Globus pallidus (tissue), 1 donor: ENCODE results near the gene RHOH.

Source experiments
- DNase-seq: peaks from one replicate; pipeline ENCODE4 v3.0.0-alpha.2; 2015; ENCODE audit warnings: low spot score

Gene RHOH

DNA sequence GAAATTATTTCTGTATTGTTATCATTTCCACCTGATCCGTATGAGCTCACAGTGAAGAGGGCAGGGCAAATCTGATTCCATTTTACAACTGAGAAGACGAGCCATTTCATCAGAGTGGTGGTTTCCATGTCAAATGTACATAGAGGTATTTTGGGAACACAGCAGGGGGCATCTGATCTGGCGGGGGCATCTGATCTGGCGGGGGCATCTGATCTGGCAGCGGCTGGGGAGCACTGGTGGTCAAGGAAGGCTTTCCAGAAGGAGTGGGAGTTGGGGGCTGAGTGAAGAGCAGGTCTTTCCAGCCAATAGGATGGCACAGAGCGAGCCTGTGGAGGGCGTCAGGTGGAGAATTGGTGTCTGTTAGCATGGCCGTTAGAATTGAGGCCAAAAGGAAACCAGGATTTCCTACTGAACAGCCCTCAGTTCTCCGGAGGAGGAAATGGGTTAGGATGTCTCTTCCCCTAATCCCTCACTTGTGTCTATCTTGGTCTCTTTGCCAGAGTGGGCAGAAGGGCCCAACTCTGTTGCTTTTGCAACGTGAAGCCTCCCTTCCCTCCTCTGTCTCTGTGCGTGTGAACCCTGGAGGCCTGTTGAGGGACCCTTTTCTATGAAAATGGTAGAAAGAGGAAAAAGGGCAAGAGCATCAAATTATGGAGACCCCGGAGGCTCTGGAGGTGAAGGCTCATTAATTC is 41.3 kb downstream of the RHOH start:
- no peak for DNase-seq

DNA sequence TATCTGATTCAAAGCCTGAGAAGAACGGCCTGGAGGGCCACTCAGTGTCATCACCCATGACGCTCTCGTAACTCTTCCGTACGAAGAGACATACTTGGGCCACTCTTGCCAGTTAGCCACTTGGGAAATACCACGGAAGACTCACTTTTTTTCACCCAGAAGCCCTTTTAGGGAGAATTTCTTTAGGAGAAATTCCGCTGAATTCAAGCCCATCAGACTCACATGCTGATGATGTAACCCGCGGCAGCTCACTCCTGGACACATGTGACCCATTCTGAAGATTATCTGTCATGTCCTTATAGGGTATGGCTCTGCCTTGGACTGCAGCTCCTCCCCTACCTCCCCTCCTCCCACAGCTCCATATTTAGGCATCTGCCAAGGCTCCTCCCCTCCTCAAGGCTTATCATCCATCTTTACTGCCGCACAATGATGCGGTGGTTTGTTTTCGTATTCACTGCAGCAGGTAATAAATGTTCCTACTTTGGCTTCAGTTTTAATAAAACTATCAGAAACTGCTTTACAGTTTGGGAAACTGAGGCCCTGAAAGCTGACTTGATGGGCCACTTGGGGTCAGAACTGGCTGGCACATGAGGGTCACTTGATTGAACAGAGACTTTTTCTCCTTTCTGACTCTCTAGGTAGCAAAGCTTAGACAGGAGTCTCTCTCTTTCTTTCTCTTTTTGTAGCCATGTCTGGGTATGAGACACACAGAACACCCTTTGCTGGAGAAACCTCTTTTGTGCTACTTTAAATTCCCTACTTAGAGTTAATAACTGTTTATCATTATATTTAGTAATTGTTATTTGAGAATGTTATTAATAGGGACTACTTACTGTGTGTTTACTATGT is 42.1 kb downstream of the RHOH start:
- no peak for DNase-seq

DNA sequence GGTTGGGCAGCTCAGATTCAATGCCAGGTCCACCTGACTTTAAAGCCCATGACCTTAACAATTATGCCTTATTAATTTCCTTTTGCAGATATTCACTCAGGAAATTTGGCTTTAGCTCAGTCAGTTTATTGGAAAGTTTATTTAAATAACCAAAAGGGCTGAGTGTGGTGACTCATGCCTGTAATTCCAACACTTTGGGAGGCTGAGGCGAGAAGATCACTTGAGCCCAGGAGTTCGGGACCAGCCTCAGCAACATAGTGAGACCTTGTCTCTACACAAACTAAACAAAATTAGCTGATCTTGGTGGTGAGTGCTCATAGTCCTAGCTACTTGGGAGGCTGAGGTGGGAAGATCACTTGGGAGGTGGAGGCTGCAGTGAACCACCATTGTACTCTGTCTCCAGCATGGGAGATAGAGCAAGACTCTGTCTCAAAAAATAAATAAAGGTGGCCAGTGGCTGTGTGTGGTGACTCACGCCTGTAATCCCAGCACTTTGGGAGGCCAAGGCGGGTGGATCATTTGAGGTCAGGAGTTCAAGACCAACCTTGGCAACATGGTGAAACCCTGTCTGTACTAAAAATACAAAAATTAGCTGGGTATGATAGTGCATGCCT is 43.3 kb downstream of the RHOH start:
- DNase-seq, result no peak

DNA sequence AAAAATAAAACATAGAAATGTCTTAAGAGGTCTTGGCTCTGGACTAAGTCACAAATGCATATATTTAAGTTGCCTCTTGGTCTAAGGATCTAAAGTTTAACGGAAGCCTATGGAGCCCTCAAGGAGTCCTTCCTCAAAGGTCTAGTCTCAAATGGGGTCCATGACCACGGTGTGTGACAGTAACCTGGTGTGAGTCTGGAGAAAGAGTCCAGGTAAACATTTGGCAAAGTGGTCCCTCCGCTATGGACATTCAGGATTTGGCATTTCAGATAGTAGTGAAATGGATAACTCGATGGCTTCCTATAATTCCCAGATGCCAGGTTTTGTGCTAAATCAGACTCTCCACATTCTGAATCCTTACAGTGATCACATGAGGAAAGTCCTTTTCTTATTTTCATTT is 44.2 kb downstream of the RHOH start:
- DNase-seq, result no peak

DNA sequence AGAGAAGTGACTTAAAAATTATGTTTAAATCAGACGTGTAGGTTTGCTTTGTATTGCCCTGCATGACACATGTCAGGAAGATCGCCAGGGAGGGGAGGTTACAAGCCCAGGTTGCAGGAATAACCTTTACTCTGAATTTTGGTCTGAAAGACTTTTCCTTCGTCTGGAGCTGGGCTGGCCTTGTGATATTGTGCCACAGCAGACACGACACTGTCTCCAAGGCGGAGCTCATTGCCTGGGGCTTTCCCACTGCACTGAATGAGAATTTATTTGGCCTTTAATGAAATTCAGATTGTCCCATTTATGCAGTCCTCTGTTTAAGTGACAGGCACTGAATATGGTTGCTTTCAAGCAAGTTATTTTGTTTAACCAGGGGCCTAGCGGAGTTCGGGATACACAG is 45.1 kb downstream of the RHOH start:
- DNase-seq, result no peak

DNA sequence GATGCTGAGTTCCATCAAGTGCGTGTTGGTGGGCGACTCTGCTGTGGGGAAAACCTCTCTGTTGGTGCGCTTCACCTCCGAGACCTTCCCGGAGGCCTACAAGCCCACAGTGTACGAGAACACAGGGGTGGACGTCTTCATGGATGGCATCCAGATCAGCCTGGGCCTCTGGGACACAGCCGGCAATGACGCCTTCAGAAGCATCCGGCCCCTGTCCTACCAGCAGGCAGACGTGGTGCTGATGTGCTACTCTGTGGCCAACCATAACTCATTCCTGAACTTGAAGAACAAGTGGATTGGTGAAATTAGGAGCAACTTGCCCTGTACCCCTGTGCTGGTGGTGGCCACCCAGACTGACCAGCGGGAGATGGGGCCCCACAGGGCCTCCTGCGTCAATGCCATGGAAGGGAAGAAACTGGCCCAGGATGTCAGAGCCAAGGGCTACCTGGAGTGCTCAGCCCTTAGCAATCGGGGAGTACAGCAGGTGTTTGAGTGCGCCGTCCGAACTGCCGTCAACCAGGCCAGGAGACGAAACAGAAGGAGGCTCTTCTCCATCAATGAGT is 46.6 kb downstream of the RHOH start:
- no peak for DNase-seq

DNA sequence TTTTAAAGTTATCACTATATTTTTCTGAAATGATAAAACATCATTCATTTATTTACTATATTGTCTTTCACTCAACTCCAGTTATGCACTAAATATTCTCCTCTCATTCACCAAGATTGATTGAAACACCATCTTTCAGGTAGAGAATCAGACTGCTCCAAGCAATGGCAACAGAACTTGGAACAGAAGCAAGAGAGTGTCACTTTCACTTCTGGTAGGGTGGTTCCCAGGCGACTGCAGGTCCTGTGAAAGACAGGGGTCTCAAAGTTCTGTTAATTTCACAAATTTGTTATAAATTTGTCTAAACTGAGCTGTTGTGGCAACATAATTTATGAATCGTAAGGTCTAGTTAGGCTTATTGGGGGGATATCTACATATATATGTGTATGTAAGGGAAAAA is 47.8 kb downstream of the RHOH start:
- DNase-seq, result no peak

DNA sequence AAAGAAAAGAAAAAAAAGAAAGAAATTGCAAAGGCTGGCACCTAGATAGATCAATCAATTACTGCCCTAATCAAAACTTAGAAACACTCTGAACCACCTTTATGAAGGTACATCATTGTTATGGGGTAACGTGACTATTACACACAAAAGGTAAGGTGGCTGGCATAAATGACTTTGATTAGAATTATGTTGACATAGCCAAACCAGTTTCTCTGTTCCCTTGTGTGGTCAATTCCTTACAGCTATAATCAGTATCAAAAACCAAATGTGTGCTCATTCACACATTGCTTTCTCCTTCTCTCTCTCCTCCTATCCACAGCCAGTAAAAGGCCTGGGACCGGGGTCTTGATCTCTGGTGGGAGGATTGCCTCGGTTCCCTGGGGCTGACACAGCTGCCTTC is 48.7 kb downstream of the RHOH start:
- no peak for DNase-seq

DNA sequence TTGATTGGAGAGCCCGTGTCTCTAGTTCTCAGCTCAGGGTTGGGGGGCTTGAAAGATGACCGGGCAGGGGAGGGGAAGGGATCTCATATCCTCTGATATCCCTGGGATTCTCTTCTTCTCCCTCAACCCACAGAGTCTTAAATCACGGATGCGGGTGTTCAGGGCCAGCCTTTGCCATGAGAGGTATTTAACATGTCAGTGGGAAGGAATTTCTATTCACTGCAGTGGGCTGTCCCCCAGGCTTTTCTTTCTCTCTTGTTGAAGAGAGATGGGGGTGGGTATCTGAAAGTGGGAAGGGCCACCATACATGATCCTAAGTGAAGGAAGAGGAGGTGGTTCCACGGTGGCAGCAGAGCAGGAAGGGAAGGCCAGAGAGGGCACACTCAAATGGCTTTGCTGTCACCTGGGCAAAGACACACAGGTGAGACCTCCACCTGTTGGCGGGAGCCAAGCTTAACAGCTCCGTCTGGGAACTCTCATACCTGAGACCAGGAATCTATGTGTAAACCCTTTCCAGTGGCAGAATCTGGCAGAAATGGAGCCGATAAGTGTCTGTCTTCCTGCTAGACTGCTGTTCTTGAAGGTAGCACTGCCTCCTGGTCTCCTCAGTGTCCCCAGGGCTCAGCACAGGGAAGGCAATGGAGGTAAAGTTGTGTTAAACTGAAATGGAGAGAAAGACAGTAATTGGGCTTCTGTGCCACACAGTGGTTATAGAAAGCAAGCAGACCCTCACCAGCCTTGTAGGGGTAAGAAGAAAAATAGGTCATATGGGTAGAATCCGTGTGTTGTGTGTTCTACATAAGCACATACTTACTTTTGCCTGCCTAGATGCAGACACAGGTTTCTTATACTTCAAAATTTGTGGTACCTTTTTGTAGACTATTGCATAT is 49.4 kb downstream of the RHOH start:
- no peak for DNase-seq

DNA sequence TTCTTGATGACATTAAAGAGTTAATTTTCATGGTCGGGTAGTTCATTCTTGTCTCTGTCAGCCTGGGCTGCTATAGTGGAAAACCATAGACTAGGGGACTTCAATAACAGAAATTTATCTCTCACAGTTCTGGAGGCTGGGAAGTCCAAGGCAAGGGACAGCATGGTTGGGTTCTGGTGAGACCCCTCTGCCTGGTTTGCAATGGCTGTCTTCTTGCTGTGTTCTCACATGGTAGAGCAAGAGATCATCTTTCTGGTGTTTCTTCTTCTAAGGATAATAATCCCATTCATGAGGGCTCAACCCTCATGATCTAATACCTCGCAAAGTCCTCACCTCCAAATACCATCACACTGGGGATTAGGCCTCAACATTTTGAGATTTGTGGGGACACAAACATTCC is 50.1 kb downstream of the RHOH start:
- DNase-seq, result no peak

DNA sequence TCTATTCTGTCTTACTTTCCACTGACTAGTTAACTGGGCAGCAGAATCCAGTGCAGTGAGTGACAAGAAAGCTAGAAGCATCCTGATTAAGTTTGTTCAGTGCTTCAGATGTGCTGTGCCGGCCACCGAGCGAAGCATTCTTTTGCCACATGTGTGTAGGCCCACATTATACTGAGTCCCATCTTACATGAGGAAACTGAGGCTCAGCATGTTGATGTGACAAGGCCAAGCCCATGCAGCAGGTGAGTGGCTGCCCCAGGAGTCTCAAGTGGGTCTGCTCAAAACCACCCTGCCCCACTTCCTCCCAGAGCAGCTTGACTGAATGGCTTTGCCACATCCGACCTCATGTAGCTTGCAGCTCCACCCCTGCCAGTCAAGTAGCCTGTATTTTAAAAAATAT is 50.5 kb downstream of the RHOH start:
- DNase-seq, result no peak

DNA sequence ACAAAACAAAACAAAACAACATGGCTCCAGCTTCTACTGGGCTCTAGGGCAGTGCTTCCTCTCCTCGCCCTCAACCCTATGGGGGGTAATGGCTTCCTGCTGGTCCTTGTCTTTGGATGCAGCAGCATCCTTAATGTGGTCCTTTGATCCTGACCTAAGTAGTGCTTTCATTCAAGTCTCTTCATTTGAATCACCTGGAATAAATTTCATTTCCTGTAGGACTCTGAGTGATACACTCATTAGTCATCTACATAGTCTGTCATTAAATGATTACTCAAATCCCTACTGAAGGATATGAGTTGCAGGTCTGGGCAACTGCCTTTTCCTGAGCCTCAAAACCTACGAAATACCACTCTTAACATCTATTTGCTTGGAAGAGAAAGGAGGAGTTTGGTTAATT is 54.5 kb downstream of the RHOH start:
- DNase-seq, result no peak

DNA sequence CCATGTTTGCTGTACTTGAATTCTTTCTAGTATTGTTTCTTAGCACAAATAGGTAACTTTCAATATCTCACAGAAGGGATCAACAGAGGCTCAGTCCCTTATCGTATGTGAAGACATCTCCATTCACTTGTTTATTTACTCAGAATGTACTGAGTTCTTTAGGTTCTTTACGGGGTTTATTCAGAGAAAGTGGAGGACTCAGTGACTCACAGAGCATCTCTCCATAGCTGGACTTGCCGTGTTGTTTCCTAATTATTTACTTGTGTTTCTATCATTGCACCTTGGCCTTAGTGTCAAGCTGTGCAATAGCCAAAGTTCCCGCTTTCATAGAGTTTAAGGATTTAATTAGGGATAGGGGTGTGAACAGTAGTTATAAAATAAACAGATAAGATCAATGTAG is 57.1 kb downstream of the RHOH start:
- DNase-seq, result no peak

DNA sequence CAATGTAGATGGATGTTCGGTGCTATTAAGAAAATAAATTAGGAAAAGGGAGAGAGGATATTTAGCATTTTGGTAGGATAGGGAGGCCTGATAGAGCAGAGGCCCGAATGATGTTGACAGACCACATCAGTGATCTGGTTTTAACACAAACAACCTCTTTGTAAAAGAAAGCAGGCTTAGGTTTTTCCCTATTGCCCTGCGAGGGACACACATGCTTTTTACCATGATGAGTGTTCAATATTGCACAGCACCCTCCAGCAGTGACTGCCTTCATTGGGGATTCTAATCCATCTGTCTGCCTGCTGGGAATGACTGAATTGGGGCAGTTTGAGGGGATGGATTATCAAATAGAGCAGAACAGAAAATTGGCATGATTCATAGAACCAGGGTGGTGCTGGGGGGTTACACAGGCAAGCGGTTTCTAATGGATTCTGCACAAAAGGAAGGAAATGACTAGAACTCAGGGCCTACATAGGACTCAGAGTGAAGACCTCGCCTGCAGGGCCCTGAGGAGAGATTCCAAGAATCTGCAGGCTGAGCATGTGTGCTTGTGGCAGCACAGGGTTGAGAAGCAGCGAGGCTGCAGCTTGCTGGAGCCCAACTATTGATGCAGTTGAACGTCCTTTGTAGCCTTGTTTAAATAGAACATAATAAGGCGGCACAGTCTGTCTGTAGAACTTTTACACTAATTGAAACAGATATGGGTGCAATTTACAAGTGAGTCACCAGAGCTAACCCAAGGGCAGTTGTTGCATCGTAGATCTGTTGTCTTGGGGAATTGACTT is 58.0 kb downstream of the RHOH start:
- peak; percentile 12 for DNase-seq

DNA sequence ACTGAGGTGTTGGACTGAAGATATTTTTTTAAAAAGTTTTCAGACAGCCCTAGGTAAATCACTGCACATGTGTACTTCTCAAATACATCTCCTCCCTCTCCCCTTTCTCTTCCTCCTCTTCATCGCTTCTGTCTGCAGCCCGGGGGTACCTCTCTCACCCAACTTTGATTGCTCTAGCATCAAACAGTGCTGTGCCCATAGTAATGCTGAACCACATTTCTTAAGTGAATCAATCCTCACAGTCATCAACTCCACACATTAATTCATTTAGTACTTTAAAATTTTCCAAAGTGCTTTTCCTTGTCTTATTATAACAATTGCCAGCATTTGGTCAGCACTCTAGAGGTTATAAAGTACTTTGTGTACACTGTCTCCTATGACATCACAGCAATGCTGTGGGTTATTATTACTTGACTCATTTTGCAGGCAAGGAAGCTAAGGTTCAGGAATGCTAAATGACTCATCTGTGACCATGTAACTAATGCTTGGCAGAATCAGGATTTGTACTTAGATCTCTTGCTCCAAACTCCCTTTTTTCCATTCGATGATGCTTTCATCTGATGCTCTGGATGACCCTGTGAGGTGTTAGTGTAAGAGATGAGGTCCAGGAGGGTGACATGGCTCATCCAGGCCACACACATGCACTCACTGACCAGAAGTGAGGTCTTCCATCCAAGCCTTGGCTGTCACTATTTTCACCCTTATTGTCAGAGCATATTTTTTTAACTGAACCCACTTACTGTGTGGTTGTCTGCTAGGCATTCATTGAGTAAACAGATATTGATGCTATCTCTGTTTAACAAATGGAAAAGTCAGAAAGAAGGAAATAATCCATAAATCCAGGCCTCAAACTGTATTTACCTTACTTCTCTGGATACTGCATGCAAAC is 58.8 kb downstream of the RHOH start:
- no peak for DNase-seq

DNA sequence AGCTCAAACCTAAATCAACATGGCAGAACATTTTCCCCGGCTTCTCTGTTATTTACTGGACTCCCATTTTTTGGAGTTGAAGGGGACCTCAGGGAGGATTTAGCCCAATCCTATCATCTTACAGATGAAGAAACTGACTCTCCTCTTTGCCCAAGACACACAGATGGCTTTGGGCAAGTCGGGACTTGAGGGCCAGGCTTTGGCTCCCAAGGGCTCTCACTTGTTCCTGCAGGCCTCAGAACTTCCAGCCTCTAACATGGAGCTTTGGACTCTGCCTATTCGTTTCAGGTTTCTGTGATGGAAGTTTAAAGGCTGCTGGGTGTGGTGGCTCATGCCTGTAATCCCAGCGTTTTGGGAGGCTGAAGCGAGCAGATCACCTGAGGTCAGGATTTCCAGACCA is 59.5 kb downstream of the RHOH start:
- no peak for DNase-seq

DNA sequence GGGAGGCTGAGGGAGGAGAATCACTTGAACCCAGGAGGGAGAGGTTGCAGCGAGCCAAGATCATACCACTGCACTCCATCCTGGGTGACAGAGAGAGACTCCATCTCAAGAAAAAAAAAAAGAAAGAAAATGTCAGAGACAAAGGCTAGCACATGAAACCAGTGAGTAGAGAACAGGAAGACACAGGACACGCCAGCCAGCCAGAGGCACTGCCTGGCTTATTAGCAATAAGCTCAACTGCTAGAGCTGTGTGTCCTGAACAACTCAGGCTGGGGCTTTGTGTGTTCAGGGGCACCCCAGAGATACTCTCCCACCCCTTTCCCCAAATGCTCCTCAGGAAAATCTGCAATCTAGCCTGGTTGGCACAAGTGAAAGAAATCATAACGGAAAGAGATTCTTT is 60.0 kb downstream of the RHOH start:
- no peak for DNase-seq

DNA sequence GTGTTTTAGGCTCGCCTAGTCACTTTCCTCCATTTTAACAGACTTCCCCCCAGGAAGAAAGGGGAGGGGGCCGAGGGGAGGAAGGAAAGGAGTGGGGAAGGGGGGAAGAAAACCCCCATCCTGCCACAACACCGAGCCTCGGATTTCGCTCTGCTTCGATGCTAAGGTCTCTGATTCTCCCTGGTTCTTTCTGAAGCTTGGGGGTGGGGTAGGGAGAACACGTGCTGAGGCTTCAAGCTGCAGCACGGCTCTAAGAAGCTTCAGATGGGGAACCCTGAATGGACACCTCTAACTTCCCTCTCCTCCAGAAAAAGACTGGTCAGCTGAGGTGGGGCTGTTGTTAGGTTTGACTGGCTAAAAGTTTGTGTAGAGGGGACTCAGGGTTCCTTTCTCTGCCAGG is 61.8 kb downstream of the RHOH start:
- DNase-seq, result no peak

DNA sequence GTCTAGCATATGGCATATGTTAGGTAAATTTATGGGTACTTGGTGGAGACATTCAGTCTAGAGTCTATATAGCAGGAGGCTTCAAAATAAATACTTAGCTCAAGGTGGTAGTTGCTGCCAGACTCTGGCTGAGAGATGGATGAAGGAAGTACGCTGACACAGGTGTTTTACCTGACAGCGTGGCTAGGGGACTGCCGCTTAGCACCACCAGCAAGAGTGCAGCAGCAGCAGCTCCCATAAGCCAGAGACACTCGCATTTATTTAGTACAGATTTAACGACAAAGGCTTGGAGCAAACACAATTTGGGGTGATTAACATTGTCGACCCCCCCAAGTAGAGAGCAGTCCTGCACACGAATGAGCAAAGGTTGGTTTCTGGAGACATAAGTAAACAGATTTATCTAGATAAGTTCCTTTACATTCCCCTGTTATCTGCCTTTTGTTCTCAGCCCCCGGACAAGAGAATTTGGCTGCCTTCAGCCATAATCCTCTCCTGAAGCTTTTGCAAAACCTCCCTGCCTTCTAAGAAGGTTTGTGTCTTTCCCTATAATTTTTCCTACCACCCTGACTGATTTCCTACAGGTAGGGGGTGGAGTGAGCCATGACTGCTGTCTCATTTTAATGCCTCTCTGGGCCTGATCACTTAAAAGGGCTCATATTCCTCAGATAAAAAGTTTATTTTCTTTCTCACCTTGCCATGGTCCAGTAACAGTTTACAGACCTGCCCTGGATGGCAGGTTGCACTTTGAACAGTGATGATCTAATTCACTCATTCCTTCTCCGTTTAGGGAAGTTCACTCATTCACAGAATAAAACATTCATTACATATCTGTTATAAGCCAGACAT is 64.6 kb downstream of the RHOH start:
- DNase-seq, result no peak
